ENCODE measurements around the gene LKAAEAR1. TPM values are rescaled to one million over a fixed set of nuclear protein-coding genes. Genes with fewer than 3 reads are reported as not detected.

LKAAEAR1 gene
- total RNA-seq, 1 donor from 2014 or later = not detected

DNA sequence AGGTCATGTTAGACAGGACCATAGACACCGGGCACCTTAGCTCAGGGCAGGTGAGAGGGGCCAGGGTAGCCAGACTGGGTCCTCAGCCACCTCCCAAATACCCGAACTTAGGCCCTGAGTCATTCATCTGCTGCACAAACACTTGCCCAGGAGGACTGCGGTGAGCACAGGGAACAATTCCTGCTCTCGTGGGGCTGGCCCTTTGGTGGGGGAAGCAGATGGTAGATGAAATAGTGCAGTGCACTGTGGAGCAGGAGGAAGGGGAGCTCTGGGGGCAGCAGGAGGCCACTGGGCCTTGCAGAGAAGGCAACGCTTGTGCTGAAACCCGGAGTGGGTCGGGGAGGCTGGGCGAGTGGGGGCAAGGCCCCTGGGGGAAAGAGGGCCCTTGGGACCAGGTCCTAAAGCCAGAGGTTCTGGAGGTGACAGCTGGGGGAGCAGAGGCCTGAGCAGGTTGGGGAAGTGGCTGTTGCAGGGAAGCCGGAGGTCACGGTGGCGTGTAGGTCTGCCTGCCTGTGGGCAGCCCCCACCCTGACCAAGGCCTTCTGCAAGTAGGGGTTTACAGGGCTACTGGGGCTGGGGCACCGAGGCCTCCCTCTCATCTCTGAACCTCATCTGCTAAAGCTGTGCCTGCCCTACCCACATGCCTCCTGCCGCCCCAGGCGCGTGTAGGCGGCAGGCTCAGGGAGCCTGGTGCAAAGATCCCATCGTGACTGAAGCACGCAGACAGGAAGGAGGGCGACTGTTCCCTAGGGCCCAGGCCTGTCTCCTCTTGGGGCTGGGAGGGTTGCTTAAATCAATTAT, 27.8 kb upstream of the LKAAEAR1 start:
- DNase-seq (ENCODE audit: low spot score) = peak; percentile 73

DNA sequence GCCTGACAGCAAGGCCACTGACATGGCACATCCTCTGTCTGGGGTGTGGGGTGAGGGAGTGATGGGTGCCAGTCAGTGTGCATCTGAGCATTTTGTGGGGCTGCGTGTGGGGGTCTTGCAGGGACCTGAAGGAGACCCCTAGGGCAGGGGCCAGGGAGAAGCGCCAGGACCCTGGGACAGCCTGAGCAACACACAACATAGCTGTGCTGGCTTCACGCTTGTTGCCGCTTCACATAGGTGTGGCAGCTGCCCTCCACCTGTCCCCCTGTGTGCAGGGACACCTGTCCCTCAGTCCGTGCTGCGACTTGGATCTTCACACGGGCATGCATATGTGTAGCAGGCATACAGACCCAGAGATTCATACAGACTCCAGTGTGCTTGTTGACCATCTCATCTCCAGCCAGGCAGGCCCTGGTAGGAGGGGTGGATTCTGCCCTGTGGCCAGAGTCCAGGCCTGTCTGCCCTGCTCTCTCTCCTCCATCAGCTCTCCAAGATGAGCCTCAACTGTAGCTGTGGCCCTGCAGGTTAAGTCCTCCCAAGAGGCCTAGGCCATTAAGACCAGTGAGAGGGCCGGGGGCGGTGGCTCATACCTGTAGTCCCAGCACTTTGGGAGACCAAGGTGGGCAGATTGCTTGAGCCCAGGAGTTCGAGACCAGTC, 26.3 kb upstream of the LKAAEAR1 start:
- DNase-seq (ENCODE audit: low spot score) = no peak

DNA sequence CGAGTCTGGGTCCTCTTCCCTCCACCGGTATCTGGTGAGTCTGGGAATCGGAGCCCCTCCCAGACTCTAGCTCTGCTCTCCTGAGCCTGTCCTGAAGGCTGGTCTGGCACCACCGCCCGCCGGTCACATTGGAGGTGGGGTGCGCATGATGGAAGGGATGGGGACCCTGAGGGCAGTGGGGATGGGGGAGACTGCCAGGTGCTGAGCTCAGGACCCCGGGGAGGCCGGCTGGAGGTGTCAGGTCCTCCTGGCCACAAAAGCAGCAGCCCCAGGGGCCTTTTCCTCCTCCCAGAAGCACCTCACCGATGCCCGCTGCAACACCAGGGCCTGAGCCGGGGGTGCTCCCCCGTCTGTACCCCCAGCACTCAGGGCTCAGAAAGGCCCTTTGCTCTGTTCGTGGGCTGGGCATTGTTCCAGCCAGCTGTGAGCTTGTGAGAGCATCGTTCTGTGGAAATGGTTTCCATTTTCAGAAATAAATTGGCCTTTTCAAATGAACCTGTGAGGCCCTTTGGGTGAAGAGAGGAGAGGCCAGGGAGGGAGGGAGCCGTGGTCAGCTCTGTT, 25.7 kb upstream of the LKAAEAR1 start:
- DNase-seq (ENCODE audit: low spot score) = peak; percentile 79

DNA sequence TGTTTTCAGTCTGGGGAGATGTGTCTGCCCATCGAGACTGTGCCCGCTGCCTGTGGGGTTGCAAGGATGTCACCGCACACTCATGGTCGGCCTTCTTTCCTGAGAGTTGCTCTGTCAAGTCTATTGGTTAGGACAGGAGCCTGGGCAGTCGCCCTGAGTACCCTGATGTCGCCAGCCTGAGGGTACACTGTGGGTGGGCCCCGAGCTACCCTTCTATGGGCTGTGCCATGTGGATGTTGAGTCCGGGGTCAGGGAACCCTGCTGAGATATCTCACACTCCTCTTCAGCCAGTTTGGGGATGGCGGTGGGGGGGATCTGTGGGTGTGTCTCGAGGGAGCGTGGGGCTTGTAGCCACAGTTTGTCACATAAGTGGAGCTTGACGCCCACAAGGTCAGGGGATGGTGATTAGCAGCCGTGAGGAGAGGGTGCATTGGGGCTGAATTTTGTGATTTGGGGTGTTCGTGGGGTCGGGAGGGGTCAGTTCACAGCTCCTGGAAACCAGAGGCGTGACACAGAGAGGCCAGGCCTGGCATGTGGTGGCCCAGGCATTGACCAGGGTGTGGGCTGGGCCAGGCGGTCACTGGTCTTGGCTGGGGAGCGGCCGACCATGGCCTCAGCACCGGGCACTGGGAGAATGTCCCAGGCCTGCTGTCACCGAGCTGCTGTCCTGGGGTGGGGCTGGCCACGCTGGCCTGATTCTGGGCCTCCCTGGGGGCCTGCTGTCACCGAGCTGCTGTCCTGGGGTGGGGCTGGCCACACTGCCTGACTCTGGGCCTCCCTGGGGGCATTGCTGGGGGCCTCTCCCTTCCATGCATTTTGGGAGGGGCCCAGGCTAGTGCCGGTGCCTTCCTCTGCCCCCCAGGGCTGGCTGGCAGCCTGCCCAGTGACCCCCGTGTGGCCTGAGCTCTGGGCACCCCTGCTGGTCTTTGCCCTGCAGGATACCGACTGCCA, 24.8 kb upstream of the LKAAEAR1 start:
- DNase-seq (ENCODE audit: low spot score) = peak; percentile 85

DNA sequence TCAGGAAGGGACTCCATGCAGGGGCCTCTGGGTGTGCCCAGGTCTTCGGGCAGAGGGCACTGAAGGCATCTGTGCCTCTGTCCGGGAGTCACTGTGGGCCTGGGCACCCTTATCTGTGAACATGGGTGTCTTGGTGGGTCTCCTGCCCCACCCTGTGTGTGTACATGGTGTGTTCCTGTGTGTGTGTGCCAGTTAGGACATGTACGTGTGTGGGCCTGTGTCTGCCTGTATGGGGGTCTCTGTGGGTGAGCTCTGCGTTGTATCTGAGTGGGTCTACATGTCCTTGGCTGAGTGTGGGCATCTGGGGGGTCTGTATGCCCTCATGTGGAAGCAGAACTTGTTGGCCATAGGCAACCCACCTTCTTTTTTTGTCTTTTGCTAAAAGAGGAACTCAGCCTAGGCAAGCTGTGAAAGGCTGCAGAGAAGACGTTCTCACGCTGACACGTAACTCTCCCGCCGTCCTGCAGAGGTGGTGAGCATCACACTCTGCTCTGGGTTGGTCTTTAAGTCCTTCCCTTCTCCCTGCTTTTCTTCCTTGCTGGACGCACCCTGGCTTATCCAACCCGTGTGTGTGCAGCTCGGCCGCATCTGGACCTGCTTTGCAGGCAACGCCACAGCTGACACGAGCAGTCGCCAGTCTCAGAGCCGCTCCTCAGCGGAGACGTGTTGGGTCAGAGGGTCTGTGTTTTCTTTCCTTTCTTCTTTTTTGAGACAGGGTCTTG, 23.7 kb upstream of the LKAAEAR1 start:
- peak; percentile 81 for DNase-seq (ENCODE audit: low spot score)

DNA sequence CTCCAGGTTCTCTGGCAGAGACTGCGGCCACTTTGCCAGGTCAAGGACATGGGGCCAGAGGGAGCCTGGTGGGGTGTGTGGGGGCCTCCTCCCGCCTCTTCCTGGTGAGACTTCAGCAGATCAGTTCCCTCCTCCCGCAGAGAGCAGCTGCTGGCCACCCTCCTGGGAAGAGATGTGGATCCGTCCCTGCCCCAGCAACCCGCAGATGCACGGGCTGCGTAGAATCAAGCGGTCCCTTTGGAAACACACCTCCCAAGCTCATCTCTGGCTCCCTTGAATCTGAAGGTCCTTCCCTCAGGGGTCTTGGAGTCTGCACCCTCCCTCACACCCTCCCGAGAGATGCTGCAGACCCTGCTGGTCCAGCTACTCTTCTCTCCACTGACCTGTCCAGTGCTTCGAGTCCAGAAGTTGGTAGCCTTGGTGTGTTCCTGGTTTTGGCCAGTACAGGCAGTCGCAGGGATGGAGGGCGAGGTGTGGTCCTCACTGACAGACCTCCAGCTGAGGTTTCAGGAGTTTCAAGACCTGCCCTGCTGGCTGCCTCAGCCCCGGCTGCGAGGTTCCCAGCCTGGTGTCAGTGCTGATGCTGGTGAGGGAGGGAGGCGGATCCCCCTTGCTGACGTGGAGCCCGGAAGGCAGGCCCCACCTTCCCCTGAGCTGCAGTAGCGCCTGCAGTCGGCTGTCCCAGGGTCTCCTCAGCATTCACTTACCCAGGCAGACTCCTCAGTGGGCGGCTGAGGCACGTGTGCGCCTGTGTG, 23.0 kb upstream of the LKAAEAR1 start, which contains the start of gene NPBWR2:
NPBWR2 (minus strand) TSS at position 585 of the 755 bp plus-strand sequence. CDS start 734 bp downstream, outside the sequence.
- peak; percentile 86 for DNase-seq (ENCODE audit: low spot score)

DNA sequence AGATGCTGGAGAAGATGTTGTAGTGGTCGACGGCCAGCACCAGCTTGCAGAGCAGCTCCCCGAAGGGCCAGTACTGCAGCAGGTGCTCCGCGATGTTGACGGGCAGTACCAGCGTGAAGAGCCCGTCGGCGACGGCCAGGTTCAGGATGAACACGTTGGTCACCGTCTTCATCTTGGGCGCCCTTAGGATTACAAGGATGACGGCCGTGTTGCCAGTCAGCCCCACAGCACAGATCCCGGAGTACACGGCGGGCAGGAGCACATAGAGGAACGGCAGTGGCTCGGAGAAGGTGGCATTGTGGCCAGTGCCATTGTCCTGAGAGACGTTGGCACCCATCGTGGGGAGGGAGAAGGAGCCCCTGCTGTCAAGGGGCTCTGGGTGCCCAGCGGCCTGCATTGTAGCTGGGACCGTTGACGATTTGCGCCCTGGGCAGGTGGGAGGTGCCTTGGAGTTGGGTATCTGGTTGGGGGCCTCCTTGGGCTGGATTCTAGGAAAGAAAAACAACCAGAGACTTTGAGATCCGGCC, 22.3 kb upstream of the LKAAEAR1 start:
- peak; percentile 89 for DNase-seq (ENCODE audit: low spot score)

DNA sequence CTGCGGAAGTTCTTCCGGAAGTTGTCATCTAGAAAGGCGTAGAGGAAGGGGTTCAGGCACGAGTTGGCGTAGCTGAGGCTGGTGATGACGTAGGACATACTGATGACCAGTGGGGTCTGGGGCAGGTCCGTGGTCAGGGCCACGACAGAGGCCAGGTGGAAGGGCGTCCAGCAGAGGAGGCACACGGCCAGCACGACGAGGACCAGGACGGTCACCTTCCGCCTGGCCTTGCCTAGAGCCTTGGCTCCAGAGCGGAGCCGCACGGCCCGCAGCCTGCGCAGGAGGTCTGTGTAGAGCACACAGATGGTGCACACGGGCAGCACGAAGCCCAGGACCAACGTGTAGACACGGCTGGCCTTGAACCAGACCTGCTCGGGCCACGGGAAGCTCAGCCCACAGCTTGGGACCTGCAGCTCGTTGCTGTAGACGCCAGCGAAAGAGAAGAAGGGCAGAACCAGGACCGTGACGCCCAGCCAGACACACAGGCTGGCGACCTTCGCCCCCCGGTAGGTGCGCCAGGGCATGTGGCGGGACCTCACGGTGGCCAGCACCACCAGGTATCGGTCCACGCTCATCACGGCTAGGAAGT, 21.7 kb upstream of the LKAAEAR1 start:
- peak; percentile 41 for DNase-seq (ENCODE audit: low spot score)

DNA sequence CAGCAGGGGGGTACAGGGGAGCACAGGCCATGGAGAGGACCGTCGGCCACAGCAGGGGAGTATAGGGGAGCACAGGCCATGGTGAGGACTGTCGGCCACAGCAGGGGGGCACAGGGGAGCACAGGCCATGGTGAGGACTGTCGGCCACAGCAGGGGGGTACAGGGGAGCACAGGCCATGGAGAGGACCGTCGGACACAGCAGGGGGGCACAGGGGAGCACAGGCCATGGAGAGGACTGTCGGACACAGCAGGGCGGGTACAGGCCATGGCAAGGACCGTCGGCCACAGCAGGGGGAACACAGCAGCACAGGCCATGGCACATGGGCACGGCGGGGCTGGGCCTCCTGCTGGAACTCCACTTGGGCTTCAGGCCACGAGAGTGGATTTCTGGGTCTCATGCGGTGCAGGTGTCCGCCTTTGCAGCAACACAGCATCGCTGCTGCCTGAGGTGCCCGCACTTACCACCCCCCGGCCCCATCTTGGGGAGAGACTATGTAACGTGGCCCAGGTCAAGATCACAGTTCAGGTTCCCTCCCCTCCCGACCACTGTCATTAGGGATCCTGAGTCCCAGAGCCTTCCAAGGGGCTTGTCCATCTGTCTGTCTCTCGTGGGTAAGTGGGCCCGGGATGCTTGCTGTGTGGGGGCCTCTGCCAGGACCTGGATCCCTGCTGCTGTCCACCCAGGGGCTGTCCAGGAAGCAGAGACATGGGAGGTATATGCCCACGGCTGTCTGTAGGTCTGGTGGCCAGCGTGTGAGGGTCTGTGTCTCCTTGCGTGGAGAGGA, 20.7 kb upstream of the LKAAEAR1 start:
- DNase-seq (ENCODE audit: low spot score) = peak; percentile 87

DNA sequence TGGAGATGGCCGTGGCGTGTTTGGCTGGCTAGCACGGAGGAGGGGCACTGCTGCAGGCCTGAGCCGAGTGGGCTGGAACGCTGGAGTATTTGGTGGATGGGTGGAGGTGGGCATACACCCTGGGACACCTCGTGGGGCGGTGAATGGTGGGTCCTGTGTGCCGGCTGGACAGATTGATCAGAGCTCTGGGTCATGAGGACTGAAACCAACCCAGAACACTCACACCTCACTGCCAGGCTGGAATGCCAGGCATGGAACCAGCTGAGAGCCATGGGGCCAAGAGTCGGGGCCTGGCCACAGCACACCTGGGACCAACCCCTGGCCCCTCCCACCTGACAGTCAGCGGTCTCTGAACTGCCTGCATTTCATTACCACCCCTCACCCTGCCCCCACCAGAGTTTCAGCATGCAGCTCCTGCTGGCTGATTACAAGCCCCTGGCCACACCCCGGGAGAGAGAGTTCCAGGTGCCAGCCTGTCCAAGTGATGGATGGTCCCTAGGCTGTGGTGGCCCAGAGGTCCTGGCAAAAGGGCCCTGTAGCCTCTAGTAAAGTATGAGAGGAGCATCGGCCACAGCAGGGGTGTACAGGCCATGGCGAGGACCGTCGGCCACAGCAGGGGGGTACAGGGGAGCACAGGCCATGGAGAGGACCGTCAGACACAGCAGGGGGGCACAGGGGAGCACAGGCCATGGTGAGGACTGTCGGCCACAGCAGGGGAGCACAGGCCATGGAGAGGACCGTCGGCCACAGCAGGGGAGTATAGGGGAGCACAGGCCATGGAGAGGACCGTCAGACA, 19.9 kb upstream of the LKAAEAR1 start:
- peak; percentile 88 for DNase-seq (ENCODE audit: low spot score)

DNA sequence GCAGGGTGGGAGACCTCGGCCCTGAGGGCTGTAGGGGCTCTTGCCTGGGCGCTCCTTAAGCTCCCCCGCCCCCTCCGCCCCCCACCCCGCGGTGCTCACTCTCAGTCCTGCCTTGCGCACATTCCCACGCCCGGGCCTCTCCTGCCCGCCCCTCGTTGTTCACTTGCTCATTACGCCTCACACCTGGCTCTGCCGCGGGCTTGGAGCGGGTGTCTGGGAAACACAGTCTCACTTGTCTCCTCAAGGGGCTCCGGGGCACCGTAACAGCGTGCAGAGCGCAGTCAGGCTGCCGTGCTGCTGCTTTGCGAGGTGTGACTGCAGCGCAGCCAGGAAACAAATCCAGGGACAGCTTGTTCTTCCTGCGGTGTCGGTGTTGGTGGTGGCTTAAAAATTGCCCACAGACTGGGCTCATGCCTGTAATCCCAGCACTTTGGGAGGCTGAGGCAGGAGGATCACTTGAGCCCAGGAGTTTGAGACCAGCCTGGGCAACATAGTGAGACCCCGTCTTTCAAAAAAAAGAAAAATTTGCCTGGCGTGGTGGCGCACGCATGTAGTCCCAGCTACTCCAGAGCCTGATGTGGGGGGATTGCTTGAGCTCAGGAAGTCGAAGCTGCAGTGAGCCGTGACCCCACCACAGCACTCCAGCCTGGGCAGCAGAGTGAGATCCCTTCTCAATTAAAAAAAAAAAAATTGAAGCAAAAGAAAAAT, 18.6 kb upstream of the LKAAEAR1 start:
- DNase-seq (ENCODE audit: low spot score) = no peak

DNA sequence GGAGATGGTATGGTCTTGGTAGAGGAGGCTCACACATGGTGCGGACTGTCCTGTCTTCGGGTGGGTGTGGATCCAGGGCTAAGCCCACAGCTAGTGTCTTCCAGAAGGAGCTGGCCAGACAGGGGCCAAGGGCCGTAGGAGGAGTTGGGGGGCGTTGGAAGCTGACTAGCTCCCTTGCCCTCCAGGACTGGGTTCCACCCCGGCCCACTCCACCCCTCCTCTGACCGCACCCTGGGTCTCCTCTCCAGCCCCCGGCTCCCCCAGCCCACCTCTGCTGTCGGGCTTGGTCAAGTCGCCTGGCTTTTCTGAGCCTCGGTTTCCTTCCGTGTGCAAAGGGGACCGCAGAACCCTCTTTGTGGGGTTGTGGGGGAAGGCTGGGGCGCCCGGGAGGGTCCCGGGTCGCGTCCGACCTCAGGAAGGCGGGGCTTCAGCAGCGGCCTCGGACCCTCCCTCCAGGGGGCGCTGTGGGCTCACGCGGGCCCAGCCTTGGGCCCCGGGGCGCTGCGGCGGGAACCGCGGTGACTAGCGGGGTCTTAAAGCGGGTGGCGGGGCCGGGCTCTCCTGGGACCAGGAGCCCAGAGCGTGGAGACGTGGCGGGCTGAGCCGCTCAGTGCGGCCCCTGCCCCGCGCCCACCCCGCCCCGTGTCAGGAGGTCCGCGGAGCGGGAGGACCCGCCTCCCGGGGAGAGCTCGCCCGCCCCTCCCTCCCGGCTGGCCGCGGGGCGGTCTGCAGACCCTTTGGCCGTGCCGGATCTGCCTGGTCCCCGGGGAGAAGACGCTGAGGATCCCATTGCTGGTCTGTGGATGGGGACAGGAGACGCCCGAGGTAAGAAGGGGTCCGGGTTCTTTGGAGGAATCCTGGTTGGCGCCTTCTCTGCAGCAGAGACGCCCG, 17.8 kb upstream of the LKAAEAR1 start:
- DNase-seq (ENCODE audit: low spot score) = no peak

DNA sequence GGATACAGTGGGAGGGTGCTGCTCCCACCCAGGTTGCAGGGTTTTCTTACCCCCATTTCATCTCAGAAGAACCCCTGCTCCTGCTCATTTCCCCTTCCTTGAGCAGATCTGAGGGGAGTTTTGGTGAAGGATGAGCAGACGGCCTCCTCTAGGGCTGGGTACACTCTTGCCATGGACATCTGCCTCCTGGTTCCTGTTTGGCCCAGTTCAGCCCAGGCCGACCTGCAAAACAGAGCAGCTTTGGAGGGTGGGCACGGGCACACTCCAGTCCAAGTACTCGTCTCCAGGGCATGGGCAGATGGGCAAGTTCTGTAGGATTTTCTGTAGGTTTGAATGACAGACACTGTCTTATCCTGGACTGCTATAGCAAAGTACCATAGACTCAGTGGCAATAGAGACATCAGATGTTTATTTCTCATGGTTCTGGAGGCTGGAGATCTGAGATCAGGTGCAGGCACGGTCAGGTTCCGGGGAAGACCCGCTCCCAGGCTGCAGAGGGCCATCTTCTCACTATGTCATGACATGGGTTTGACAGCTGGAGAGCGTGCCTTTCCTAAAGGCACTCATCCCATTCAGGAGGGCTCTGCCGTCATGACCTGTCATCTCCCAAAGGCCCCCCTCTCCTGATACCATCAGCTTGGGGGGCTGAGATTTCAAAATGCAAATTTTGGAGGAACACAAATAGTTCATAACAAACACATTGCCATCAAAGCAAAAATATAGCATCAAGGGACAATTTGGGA, 16.9 kb upstream of the LKAAEAR1 start:
- DNase-seq (ENCODE audit: low spot score) = no peak

DNA sequence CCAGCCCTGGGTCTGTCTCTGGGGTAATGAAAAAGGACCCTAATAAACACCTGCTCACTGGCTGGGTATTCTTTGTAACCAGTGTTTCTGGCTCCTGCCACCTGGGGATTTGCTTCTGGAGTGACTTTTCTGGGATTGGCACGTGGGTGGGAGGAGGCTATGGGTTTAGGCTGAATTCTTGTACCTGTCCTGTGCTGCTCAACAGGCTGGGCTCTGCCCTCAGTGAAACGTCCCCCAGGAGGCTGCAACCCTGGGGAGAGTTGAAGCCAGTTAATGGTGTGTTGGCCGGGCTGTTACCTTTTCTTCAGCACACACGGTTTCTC, 16.3 kb upstream of the LKAAEAR1 start:
- DNase-seq (ENCODE audit: low spot score) = no peak

DNA sequence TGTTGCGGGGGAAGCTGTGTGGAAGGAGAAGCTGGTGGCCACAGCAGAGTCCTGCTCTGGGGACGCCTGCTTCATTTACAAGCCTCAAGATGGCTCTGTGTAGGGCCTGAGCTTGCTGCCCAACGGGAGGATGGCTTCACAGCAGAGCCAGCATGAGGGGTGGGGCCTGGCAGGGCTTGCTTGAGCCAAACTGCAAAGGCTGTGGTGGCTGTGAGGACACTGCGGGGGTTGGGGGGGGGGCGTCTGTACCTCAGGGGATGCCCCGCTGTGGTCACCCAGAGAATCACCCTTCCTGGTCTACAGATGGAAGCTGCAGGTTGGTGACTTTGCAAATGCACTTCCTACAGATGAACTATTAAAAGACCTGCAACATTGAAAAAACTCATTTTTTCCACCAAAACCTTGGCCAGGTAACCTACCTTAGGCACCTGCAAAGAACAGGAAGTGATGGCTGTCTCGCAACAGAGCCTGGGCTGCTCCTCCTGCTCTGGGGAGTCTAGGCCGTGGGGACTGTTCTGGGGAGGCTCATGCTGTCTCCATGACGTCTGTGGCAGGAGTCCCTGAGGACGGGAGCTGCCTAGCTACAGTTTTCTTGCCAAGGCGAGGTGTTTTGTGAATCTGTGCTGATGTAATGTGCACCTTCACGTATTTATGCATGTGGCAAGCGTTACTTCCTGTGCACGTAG, 15.8 kb upstream of the LKAAEAR1 start:
- DNase-seq (ENCODE audit: low spot score) = no peak

Measured in mesenteric fat pad (tissue), 1 donor.